ENCODE measurements around the gene OR10C1.
"Not testable (repeated sequence)": the region's sequence is repeated elsewhere in the genome, so short reads cannot be mapped to it uniquely, and the experiment has no call there.

Gene OR10C1, protein sequence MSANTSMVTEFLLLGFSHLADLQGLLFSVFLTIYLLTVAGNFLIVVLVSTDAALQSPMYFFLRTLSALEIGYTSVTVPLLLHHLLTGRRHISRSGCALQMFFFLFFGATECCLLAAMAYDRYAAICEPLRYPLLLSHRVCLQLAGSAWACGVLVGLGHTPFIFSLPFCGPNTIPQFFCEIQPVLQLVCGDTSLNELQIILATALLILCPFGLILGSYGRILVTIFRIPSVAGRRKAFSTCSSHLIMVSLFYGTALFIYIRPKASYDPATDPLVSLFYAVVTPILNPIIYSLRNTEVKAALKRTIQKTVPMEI

DNA sequence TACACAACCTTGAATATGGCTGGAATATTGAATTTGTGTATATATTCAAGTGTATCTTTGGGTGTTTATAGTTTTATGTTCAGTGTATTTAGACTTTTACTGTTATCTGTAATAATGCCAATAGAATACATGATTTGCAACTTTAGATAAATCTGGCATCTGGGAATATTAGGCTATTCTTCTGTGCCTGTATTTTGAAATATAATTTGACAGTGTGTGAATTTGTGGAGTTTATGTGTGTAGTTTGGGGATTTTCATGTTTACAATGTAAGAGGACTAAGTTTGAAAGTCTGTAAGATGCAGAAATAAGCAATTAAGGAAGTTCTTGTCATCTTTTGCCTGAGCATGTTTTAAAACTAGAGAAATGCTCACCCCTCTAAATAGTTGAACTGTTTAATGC is at the start of gene OR10C1:
TSS of gene OR10C1 (plus strand) at position 301 of the 400 bp plus-strand sequence. CDS start 710 bp downstream, outside the sequence.
- no peak for DNase-seq (ENCODE audit: low read depth)

DNA sequence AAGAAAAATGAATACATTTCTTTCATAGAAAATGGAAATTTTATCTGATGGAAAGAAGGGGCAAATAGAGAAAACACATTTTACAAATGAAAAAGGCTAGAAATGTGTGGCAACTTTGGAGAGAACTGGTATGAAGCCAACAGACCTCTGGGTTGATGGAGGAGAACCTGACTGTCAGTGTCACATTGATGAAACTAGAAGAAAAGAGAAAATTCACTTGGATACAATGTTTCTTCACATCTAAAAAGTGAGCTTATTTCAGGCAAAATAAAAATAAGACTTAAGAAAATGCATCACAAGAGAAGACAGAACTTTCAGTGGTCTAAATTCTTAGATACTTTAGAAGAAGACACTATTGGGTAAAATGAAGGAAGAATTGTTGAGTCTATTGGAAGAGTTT is 43.8 kb upstream of the OR10C1 start, which contains the start of gene OR12D2:
TSS of gene OR12D2 (plus strand) at position 301 of the 400 bp plus-strand sequence. CDS start 1,069 bp downstream, outside the sequence.
- DNase-seq (ENCODE audit: low read depth) = no peak

DNA sequence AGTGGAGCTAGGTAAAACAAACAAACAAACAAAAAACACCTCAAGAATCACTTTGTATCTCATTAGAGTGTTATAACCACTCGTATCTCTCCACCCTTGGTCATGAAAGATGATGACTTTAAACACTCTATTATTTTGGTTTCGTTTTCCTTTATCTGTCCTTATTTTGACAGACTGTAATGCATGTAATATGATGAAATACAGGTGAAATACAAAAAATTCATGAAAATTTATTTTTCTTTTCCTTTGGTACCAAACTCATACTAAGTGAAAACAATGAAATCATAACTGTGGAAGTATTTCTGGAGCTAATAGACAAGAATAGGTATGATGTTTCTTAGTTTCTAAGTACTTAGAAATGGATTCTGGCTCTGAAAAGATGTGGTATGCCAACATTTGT is 39.6 kb upstream of the OR10C1 start:
- DNase-seq (ENCODE audit: low read depth) = no peak

DNA sequence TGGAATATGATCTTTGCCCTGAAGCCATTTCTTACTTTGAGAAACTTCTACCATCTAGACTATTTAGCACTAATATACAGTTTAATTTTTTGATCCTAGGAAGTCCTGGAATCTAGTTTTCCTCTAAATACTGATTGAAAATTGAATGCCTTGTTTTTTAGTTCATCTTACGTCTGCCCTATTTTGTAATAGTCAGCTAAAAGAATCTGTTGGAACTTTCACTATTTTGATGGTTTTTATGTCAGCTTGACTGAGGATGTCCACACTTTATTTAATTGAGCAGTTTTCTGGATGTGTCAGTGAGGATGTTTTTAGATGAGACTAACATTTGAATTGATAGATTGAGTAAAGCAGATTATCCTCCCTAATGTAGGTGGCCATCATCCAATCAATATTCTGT is 35.3 kb upstream of the OR10C1 start:
- no peak for DNase-seq (ENCODE audit: low read depth)

DNA sequence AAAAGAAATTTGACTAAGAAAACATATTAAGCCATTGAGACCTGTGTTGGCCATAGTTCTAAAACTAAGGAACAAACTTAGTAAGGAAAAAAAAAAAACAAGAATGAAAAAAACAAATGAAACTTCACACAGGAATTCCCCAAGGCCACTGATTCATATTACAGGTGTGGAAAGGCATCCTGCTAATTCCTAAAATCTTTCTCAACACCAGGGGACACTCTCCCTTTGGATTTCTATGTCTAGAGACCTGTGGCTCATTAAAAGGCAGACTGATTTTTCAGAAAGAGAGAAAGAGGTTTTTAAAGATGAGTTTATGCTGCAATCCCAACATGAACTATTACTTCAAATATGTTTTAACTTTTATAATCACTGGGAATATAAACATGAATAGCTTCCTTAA is 24.5 kb upstream of the OR10C1 start, which contains the start of gene OR12D1:
TSS of gene OR12D1 (plus strand) at position 341 of the 400 bp plus-strand sequence.
- DNase-seq (ENCODE audit: low read depth) = no peak

DNA sequence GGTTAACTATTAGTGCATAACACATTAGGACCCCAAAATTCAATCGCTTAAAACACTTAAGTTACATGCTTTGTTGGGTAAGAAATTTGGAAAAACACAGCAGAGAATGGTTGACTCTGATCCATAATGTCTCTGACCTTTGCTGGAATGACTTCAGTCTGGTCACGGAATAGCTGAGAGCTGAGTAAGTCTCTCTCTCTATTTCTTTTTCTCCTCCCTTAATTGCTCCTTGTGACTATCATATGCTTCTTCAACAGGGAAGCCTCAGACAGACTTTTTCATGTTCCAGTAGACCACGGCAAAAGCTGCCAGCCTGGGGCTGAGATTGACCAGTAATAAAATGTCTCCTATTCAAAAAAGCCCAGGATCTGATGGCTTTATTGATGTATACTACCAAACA is 19.6 kb upstream of the OR10C1 start:
- DNase-seq (ENCODE audit: low read depth) = no peak

DNA sequence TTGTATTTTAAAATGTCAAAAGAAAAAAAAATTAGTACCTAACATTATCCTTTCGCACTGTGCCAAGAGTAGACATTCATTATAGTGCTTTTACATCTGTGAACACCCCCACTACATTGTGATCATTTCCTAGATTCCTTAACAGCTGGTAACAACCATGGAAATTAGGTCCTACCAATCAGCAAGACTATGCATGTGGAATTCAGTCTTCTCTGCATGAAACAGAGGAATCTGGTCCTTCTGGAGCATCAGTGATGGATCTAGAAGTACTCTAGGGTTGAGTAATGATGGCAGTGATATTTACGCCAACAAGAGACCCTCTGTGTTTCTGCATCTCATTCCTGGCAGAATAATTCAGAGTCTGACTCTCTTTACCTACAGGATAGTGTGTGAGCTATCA is 14.9 kb upstream of the OR10C1 start:
- DNase-seq (ENCODE audit: low read depth) = no peak

DNA sequence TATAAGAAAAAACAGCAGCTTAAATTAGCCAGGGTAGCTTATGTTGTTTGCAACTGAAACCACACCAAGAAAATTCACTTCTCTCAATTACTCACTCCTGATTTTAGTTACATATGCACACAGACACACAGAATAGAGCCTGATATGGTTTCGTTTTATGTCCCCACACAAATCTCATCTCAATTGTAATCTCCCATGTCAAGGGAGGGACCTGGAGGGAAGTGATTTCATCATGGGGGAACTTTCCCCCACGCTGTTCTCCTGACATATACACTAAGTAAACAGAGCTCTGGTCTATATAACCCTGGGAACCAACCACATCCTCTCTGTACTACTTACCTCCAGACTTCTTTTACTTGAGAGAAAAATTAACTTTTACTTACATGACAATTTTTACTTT is 14.5 kb upstream of the OR10C1 start:
- no peak for DNase-seq (ENCODE audit: low read depth)

DNA sequence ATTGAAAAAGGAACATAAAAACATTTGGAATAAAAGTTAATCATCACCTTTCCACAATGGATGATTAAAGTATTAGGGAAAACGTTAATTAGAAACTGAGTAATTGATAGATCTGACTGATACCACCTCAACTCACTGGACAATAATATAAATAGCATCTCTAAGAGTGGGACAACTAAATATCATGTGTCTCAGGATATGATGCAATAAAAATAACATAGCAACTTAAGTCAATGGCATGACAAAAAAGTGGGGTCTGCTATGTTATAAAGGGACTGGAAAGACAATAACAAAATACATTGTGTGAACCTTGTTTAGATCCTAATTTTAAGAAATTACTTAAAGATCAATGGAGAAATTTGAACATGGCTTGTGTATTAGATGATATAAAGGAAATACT is 14.0 kb upstream of the OR10C1 start:
- DNase-seq (ENCODE audit: low read depth) = no peak

DNA sequence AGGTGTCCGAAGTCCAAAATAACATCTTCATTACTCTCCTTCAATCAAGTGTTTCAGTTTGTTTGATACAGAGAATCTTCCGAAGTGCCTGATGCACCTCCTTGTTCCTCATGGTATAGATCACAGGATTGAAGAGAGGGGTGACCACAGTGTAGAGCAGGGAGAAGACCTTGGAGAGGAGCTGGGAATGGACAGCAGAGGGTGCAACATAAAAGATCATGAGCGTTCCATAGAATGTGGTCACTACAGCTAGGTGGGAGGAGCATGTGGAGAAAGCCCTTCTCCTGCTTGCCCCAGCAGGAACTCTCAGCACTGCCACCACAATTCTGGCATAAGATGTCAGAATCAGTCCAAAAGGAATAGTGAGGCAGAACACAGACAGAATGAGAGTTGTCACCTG is 12.5 kb upstream of the OR10C1 start:
- DNase-seq (ENCODE audit: low read depth) = no peak

DNA sequence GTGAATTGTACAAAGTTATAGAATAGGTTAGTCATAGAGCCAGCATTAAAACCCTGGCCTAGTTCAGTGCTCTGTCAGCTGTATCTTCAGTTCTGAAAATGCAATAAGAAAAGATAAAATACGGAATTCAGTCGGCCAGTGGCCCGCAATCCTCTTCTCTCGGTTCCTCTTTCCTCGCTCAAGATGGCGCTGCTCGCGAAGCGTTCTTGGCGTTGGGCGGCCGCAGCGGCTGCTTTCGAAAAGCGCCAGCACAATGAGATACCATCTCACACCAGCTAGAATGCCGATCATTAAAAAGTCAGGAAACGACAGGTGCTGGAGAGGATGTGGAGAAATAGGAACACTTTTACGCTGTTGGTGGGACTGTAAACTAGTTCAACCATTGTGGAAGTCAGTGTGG is 2.4 kb upstream of the OR10C1 start:
- DNase-seq (ENCODE audit: low read depth) = not testable (repeated sequence)

DNA sequence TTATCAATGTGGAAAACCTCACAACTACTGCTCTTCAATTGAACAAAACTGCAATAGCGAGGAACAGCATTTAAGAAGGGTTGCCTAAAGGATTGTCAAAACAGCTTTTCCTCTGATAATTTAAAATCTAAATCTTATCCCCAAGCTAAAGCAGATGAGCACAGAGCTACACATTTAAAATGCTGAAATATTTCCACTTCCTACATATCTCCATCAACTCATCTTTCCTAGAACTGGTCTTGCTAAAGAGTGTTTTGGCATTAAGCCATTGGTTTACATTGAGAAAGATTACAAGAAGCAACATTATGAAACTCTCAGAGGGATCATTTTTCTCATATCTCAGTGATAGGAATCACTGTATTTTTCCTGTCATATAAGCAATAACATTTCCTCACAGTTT is 3.6 kb downstream of the OR10C1 start:
- DNase-seq (ENCODE audit: low read depth) = no peak

DNA sequence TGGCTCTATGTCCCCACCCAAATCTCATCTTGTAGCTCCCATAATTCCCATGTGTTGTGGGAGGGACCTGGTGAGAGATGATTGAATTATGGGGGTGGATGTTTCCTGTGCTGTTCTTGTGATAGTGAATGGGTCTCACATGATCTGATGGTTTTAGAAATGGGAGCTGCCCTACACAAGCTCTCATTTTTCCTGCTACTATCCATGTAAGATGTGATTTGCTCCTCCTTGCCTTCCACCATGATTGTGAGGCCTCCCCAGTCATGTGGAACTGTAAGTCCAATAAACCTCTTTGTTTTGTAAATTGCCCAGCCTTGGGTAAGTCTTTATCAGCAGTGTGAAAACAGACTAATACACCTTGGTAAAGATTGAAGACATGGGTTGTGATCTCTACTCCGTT is 4.9 kb downstream of the OR10C1 start:
- not testable (repeated sequence) for DNase-seq (ENCODE audit: low read depth)

DNA sequence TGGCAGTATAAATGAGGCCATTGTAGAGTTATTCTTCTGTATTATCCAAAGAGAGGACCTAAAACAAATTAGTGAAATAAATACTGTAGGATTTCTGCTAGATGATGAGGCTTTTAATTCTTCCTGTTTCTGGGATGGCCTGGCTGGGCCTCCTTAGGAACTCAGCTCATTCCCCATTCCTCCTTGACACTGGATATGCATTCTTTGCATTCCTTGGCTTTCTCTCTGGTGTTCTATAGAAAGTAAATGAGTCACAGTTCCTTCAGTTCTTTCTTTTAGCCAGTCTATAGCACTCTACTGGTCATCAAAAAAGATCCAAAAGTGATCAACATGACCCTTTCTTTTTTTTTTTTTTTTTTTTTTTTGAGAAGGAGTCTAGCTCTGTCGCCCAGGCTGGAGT is 8.6 kb downstream of the OR10C1 start:
- no peak for DNase-seq (ENCODE audit: low read depth)

DNA sequence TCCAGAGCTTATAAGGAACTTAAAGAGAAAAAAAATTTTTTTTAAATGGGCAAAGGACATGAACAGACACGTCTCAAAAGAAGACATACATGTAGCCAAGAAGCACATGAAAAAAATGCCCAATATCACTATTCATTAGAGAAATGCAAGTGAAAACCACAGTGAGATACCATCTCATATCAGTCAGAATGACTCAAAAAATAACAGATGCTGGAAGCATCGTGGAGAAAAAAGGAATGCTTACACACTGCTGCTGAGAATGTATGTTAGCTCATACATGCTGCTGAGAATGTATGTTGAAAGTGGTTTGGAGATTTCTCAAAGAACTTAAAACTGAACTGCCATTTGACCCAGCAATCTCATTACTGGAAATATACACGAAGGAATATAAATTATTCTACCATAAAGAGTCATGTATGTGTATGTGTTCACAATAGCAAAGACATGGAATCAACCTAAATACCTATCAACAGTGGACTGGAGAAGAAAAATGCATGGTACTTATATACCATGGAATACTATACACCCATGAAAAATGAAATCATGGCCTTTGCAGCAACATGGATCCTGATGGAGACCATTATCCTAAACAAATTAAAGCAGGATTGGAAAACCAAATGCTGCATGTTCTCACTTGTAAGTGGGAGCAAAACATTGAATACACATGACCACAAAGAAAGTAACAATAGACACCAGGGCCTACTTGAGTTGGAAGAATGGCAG is 12.5 kb downstream of the OR10C1 start:
- DNase-seq (ENCODE audit: low read depth) = no peak

DNA sequence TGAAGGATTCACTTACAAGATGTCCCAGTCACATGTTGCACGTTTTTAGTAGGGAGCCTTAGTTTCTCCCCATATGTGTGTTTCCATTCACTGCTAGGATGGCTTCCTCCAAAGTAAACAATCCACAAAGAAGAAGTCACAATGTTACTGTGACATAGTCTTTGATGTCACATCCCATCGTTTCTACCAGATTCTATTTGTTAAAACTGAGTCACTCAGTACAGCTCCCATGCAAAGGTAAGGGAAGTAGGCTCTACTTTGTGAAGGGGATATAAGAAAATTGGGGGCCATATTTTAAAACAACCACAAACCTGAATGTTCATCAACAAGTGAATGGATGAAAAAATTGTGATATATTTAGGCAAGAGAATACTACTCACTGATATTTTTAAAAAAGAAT is 17.9 kb downstream of the OR10C1 start, which contains the start of the genes OR11A1 and OR2H1:
TSS of gene OR11A1 (minus strand) at position 101 of the 400 bp plus-strand sequence. CDS start 29,430 bp downstream, outside the sequence.
TSS of gene OR2H1 (plus strand) at position 185 of the 400 bp plus-strand sequence. CDS start 4,615 bp downstream, outside the sequence.
- DNase-seq (ENCODE audit: low read depth) = no peak

DNA sequence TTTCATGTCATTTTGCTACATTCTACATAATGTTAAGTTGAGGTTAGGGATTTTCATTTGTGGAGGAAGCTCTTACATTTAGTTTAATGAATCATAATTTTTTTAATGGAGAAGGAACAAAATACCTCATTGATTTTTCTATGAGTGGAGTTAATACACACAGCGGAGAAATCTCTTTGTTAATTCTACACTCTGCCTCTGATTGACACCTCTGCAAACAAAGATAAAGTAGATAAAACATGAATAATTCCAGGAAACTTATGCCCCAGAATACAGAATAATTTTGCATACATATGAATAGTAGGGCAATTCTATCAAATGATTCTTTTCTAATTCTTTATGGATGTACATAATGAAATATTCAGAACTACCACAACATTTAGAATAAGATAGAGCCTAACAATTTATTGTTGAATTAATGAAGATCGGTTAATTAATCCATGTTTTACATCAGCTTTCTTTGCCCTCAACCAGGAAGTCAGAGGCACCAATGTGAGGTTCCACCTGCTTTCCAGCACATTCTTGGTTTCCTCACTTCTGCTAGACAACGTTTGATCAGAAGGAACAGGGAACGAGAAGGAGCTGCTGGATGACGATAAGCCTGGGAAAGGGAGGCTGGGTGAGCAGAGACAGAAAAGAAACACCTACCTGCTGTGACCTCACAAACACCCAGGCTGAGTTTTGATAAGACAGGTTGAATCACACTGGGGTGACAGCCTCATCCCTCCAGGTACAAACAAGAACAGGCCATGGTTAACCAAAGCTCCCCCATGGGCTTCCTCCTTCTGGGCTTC is 22.1 kb downstream of the OR10C1 start:
- DNase-seq (ENCODE audit: low read depth) = no peak

DNA sequence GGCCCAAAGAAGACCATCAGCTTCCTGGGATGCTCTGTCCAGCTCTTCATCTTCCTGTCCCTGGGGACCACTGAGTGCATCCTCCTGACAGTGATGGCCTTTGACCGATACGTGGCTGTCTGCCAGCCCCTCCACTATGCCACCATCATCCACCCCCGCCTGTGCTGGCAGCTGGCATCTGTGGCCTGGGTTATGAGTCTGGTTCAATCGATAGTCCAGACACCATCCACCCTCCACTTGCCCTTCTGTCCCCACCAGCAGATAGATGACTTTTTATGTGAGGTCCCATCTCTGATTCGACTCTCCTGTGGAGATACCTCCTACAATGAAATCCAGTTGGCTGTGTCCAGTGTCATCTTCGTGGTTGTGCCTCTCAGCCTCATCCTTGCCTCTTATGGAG is 22.9 kb downstream of the OR10C1 start:
- no peak for DNase-seq (ENCODE audit: low read depth)

DNA sequence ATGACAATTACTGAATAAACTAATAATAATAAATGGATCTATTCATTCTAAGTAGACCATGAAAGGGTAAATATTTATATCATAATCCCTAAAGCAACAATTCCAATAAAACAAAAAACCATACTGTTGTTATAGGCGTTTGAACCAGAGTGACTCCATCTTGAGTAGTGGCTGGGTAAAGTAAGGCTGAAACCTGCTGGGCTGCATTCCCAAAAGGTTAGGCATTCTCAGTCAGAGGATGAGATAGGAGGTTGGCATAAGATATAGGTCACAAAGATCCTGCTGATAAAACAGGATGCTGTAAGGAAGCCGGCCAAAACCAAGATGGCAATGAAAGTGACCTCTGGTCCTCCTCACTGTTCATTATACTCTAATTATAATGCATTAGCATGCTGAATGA is 26.2 kb downstream of the OR10C1 start:
- no peak for DNase-seq (ENCODE audit: low read depth)

DNA sequence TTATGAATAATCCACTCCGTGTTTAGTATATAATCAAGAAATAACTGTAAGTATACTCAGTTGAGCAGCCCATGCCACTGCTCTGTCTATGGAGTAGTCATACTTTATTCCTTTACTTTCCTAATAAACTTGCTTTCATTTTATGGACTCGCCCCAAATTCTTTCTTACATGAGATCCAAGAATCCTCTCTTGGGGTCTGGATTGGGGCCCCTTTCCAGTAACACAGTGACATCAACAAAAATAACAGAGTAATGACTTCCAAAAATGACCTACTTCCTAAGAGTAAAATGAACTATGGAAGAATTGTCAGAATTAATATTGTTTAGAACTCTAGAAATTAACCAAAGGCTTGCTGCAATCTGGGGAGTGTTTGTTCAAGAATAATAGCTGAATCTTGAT is 26.7 kb downstream of the OR10C1 start:
- no peak for DNase-seq (ENCODE audit: low read depth)

DNA sequence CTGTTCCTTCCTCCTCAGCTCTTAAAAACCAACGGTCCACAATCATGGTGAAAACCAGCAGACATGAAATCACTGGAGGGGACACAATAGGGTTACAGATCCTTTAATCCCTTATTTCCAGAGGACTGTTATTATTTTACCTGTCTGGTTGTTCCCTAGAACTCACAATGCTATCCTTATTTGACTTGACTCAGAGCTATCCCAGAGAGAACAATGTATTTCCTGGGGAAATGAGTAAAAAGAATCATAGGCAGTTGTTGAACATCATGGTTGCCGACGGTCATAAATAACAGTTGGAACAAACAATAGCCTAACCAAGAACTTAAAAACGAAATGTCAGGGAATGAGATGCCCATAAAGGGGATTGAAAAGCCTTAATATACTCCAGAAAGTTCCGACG is 27.1 kb downstream of the OR10C1 start:
- DNase-seq (ENCODE audit: low read depth) = no peak

DNA sequence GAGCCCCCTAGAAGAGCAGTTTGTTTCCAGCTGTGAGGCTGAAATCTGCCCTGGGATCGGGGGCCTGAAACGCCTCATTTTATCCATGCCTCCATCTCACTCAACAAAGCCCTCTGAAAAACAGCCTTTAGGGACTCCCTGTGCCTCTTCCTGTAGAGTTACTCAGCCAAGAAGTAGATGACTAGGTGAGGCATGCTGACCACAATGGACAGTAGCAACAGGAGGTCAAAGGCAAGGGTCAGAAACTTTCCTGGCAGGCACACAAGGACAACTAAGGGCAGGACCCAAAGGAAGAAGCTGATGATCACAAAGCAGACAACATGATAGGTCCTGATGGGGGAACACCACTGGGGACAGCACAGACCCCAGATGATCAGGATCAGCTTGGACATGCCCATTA is 35.9 kb downstream of the OR10C1 start:
- no peak for DNase-seq (ENCODE audit: low read depth)
